HG03432 (cell line): ENCODE measurements around the gene PLEKHA4.
"Not testable (repeated sequence)": the region's sequence is repeated elsewhere in the genome, so short reads cannot be mapped to it uniquely, and the experiment has no call there.

Experiments
- ATAC-seq: cut with Tn5 transposase; IDR thresholded peaks from one replicate; pipeline ENCODE4 v1.9.1; 2021; ENCODE audit warnings: mild to moderate bottlenecking, moderate library complexity; ENCODE audit not compliant: unreplicated experiment

The PLEKHA4 gene

GRCh38 chr19:48867746-48868113 is 687 bp downstream of the PLEKHA4 start:
- no peak for ATAC-seq

- no peak for ATAC-seq
These were observed 1.2 kb downstream of the PLEKHA4 start for GRCh38 chr19:48867123-48867745.

- no peak for ATAC-seq
These were observed 1.7 kb downstream of the PLEKHA4 start for GRCh38 chr19:48866692-48867091.

GRCh38 chr19:48862827-48863226 is 5.6 kb downstream of the PLEKHA4 start:
- no peak for ATAC-seq

- no peak for ATAC-seq
These were observed 7.1 kb downstream of the PLEKHA4 start for GRCh38 chr19:48861313-48861712.

GRCh38 chr19:48859711-48860572 is 8.5 kb downstream of the PLEKHA4 start:
- ATAC-seq: no peak

- no peak for ATAC-seq
These were observed 9.3 kb downstream of the PLEKHA4 start for GRCh38 chr19:48858984-48859710.

GRCh38 chr19:48856921-48857320 is 11.5 kb downstream of the PLEKHA4 start:
- ATAC-seq: no peak

GRCh38 chr19:48854103-48854502 is 14.3 kb downstream of the PLEKHA4 start:
- no peak for ATAC-seq

- ATAC-seq: no peak
These were observed 14.9 kb downstream of the PLEKHA4 start for GRCh38 chr19:48853483-48853882.

GRCh38 chr19:48852292-48852691 is 16.1 kb downstream of the PLEKHA4 start:
- ATAC-seq: no peak

- ATAC-seq: not testable (repeated sequence)
These were observed 21.8 kb downstream of the PLEKHA4 start for GRCh38 chr19:48846659-48847058.

GRCh38 chr19:48845384-48845783 is 23.0 kb downstream of the PLEKHA4 start:
- ATAC-seq: no peak

GRCh38 chr19:48844472-48844871 is 23.9 kb downstream of the PLEKHA4 start:
- no peak for ATAC-seq

- ATAC-seq: no peak
These were observed 25.6 kb downstream of the PLEKHA4 start for GRCh38 chr19:48842789-48843162.

- no peak for ATAC-seq
These were observed 26.8 kb downstream of the PLEKHA4 start for GRCh38 chr19:48841571-48841970.

- no peak for ATAC-seq
These were observed 27.4 kb downstream of the PLEKHA4 start for GRCh38 chr19:48841047-48841446.

GRCh38 chr19:48837687-48838086 is 30.7 kb downstream of the PLEKHA4 start:
- ATAC-seq: no peak

- no peak for ATAC-seq
These were observed 31.3 kb downstream of the PLEKHA4 start for GRCh38 chr19:48837051-48837524.

- no peak for ATAC-seq
These were observed 32.1 kb downstream of the PLEKHA4 start, which contains the start of gene HSD17B14 for GRCh38 chr19:48836089-48837017. Gene HSD17B14, minus strand, starts transcription at chr19:48836491. Its CDS starts 80 bp downstream, at chr19:48836411.
